SKM-1 (cell line): ENCODE measurements around the gene SPINT2.
"Not testable (repeated sequence)": the region's sequence is repeated elsewhere in the genome, so short reads cannot be mapped to it uniquely, and the experiment has no call there.

Source experiments
- DNase-seq: peaks from one replicate; lab custom pipeline; 2025; ENCODE audit not compliant: unreplicated experiment; lab: John Stamatoyannopoulos, UW

The SPINT2 gene

GRCh38 chr19:38319421-38320258 is 55.3 kb downstream of the SPINT2 start, which contains the start of gene KCNK6:
KCNK6 (plus strand) TSS chr19:38319845; CDS start chr19:38319951, 106 bp downstream.
- DNase-seq = no peak

GRCh38 chr19:38320969-38321339 is 56.6 kb downstream of the SPINT2 start:
- DNase-seq = no peak

- DNase-seq = no peak
These were observed 57.3 kb downstream of the SPINT2 start for GRCh38 chr19:38321646-38322196.

- DNase-seq = no peak
These were observed 58.9 kb downstream of the SPINT2 start for GRCh38 chr19:38323291-38323690.

GRCh38 chr19:38324431-38324830 is 60.1 kb downstream of the SPINT2 start:
- no peak for DNase-seq

DNA sequence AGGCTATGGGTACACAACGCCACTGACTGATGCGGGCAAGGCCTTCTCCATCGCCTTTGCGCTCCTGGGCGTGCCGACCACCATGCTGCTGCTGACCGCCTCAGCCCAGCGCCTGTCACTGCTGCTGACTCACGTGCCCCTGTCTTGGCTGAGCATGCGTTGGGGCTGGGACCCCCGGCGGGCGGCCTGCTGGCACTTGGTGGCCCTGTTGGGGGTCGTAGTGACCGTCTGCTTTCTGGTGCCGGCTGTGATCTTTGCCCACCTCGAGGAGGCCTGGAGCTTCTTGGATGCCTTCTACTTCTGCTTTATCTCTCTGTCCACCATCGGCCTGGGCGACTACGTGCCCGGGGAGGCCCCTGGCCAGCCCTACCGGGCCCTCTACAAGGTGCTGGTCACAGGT is 62.2 kb downstream of the SPINT2 start:
- no peak for DNase-seq

DNA sequence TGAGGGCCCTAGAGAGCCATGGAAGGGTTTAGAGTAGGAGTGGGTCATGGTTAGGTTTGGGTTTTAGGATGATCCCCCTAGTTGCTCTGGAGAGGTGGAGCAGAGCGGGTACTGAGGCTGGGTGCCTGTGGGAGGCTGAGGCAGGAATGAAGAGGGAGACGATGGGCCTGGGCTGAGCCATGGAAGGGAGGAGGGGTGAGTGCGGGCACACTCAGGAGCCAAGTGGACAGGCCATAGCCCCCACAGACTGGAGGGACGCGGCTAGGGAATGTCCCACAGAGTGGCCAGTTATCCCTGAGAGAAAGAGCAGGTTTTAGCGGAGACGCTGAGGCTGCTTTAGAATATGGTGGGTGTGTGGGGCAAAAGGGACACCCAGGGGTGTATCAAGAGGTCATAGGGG is 65.3 kb downstream of the SPINT2 start:
- DNase-seq = no peak

- no peak for DNase-seq
These were observed 67.4 kb downstream of the SPINT2 start for GRCh38 chr19:38331728-38332127.

GRCh38 chr19:38333245-38333644 is 68.9 kb downstream of the SPINT2 start:
- no peak for DNase-seq

DNA sequence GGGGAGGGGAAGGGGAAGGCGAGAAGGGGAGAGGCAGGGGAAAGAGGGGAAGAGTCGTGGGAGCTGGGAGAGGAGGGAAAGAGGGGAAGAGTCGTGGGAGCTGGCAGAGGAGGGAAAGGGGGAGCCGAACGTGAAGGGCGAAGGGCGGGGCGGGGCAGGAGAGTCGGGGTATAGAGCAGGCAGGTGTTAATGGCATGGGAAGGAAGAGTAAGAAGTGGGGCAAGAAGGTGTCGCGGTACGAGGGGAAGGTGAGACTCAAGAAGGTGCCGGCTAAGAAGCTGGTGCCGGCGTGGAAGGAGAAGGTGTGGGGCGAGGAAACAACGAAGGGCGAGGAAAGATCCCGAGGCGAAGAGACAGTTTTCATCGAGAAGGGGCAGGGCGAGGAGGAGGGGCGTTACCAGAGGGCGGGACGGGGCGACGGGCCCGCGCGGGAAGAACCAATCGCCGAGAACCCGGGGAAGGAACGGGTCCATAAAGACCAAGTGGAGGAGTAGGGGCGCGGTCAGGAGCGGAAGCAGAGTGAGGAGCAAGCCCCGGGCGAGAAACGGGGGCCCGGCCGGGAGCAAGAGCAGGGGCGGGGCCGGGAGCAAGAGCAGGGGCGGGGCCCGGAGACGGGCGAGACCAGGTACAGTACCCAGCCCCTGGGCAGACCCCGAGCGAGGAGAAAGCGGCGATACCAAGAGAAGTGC is 71.7 kb downstream of the SPINT2 start:
- DNase-seq = peak; percentile 79

DNA sequence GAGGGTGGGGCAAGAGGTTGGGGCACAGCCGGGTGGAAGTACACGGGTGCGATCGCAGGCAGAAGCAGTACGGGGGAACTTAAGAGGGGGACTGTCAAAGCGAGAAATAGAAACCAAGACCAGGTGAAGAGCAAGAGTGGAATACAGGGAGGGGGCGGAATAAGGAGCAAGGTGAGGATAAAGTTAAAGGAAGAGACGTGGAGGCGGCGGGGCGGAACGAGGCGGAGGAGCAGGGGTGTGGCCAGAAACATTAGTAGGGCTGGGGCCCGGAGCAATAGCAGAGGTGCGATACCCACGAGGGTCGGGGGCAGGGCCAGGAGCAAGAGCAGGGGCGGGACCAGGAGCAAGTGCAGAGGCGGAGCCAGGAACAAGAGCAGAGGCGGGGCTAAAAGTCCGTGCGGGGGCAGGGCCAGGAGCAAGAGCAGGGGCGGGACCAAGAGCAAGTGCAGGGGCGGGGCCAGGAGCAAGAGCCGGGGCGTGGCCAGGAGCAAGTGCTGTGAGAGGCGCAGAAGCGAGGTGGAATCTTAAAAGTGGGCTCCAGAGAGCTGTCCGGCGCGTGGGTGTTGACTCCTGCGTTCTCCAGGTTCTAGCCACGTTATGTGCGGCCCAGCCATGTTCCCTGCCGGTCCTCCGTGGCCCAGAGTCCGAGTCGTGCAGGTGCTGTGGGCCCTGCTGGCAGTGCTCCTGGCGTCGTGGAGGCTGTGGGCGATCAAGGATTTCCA is 72.4 kb downstream of the SPINT2 start:
- peak; percentile 90 for DNase-seq

DNA sequence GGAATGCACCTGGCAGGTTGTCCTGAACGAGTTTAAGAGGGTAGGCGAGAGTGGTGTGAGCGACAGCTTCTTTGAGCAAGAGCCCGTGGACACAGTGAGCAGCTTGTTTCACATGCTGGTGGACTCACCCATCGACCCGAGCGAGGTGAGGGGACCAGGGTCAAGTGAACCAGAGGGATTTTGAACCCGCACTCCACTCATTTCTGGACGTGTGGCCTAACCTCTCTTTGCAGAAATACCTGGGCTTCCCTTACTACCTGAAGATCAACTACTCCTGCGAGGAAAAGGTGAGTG is 72.9 kb downstream of the SPINT2 start:
- DNase-seq = no peak

DNA sequence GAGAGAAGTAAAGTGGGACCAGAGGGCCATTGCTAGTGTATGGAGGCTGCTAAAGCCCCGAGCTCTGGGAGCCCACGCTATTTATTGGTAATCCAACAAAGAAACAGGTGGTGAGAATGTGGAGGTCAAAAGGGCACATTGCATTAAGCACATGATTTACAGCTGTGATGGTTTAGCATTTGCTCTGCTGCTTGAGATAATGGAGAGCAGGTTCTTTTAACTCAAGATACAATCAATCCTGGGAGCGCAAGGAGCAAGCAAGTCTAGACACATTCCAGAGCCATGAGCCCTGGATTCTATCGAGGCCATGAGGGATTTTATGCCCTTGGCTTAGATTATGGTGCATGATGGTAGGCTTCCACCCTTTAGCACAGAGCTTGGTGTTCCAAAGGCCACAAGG is 74.6 kb downstream of the SPINT2 start:
- DNase-seq = not testable (repeated sequence)

GRCh38 chr19:38340927-38341326 is 76.6 kb downstream of the SPINT2 start:
- no peak for DNase-seq
